ENCODE data around the gene EXT2. TPM values are rescaled to one million over a fixed set of nuclear protein-coding genes. Genes with fewer than 3 reads are reported as not detected.

The EXT2 gene
- total RNA-seq, 1 experiment from 2014 or later, result 42.9 TPM

GRCh38 chr11:44067266-44067665, 28.2 kb upstream of the EXT2 start:
- no peaks in the 10 kb centered on the region for H4K20me1 ChIP-seq (ENCODE audit: control insufficient read depth, insufficient read depth, insufficient read length)
- Mint-ChIP-seq H3K36me3 (ENCODE audit: insufficient read depth in 1 of 3, low read depth in 3 of 3) (peaks cover 0 to 6% (median 3%) of the 10 kb centered on the region in 3 experiments; a peak in 5 of 7 replicates), H3K27ac (no peak overlapping the region), H3K27me3 (ENCODE audit: low read depth) (peaks cover 17% of the 10 kb centered on the region), H3K4me3 (peak overlapping the region; percentile 77 to 79; a peak in 4 of 5 replicates), H3K4me1 (peaks cover 35 to 39% of the 10 kb centered on the region in 2 experiments), H3K9me3 (peaks cover 0 to 2% of the 10 kb centered on the region in 2 experiments; a peak in 3 of 5 replicates)
- H2BK5ac ChIP-seq (ENCODE audit: insufficient read length, low read length), result no peak overlapping the region
- H4K91ac ChIP-seq (ENCODE audit: insufficient read length, low read depth, low read length), result no peak overlapping the region
- no peak overlapping the region for H3T11ph ChIP-seq (ENCODE audit: low read length)
- H3K9ac ChIP-seq (ENCODE audit: extremely low read depth, insufficient read length, low read length), result no peak overlapping the region
- no peaks in the 10 kb centered on the region for H3K27me3 ChIP-seq (ENCODE audit: insufficient read depth, low read length)
- H3K23ac ChIP-seq (ENCODE audit: insufficient read length, low read depth, low read length), result no peak overlapping the region
- no peak overlapping the region for H3K4ac ChIP-seq (ENCODE audit: low read depth, low read length)
- H2BK15ac ChIP-seq (ENCODE audit: low read depth, low read length), result no peak overlapping the region
- no peak overlapping the region for H3K4me2 ChIP-seq (ENCODE audit: insufficient read depth, insufficient read length, low read length)
- no peak overlapping the region for H4K8ac ChIP-seq (replicated peaks; ENCODE audit: insufficient read length, low read depth, low read length)
- H2AK5ac ChIP-seq (ENCODE audit: insufficient read length, low read length), result no peak overlapping the region
- H2AFZ ChIP-seq (ENCODE audit: low read length), result no peak overlapping the region
- H3K79me1 ChIP-seq (ENCODE audit: insufficient read depth, low read depth, low read length, poor library complexity, severe bottlenecking), result no peaks in the 10 kb centered on the region
- no peaks in the 10 kb centered on the region for H3K79me2 ChIP-seq (ENCODE audit: insufficient read depth, low read length)
- H2BK12ac ChIP-seq (ENCODE audit: insufficient read length, low read depth, low read length), result no peak overlapping the region
- no CpG with 5 or more reads among the region's 5 CpGs for WGBS (ENCODE audit: extremely low coverage, insufficient read length, low lambda C conversion rate)
- DNase-seq, result no peak
- H3K23me2 ChIP-seq (ENCODE audit: insufficient read length, low read depth, low read length, poor library complexity, severe bottlenecking), result peaks cover 13% of the 10 kb centered on the region
- no peaks in the 10 kb centered on the region for H3K4me1 ChIP-seq (ENCODE audit: insufficient read depth, low read length)
- H3K27ac ChIP-seq (ENCODE audit: insufficient read length, low read depth, low read length), result no peak overlapping the region
- TF ChIP-seq, protein P1, sequence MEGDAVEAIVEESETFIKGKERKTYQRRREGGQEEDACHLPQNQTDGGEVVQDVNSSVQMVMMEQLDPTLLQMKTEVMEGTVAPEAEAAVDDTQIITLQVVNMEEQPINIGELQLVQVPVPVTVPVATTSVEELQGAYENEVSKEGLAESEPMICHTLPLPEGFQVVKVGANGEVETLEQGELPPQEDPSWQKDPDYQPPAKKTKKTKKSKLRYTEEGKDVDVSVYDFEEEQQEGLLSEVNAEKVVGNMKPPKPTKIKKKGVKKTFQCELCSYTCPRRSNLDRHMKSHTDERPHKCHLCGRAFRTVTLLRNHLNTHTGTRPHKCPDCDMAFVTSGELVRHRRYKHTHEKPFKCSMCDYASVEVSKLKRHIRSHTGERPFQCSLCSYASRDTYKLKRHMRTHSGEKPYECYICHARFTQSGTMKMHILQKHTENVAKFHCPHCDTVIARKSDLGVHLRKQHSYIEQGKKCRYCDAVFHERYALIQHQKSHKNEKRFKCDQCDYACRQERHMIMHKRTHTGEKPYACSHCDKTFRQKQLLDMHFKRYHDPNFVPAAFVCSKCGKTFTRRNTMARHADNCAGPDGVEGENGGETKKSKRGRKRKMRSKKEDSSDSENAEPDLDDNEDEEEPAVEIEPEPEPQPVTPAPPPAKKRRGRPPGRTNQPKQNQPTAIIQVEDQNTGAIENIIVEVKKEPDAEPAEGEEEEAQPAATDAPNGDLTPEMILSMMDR (conservative IDR thresholded peaks at IDR 0.05), result no peak
- no peaks in the 10 kb centered on the region for H3K9me3 ChIP-seq (ENCODE audit: control insufficient read depth, low read depth, low read length)
- H3K14ac ChIP-seq (ENCODE audit: insufficient read depth, low read length), result no peak overlapping the region
- no peak overlapping the region for H2BK120ac ChIP-seq (ENCODE audit: low read depth, low read length, poor library complexity, severe bottlenecking)
- H3K18ac ChIP-seq (ENCODE audit: insufficient read length, low read depth, low read length), result no peak overlapping the region
- no peak overlapping the region for H4K5ac ChIP-seq (ENCODE audit: insufficient read length, low read depth, low read length)
- no peak overlapping the region for H3K56ac ChIP-seq (ENCODE audit: insufficient read length, low read depth, low read length)
- no peak overlapping the region for H2BK20ac ChIP-seq (ENCODE audit: low read depth, low read length, poor library complexity, severe bottlenecking)
